Measurements from ENCODE around the gene HOPX.

The HOPX gene

GRCh38 chr4:56655627-56656345 lies 25.3 kb downstream of the HOPX start:
- Histone ChIP-seq H3K36me3 (replicated peaks; ENCODE audit: insufficient read depth, low read length) (no peaks in the 10 kb centered on the region), H4K20me1 (ENCODE audit: insufficient read depth, low read length) (no peaks in the 10 kb centered on the region), H3K27me3 (replicated peaks; ENCODE audit: insufficient read depth, low read length) (peaks cover 7% of the 10 kb centered on the region; the same call in 1 of the 2 replicates), H3K9me3 (replicated peaks; ENCODE audit: insufficient read depth, low read length) (no peaks in the 10 kb centered on the region), H3K4me3 (ENCODE audit: low read length) (peak overlapping the region; percentile 63), H3K79me2 (ENCODE audit: low read length) (no peaks in the 10 kb centered on the region), H3K9me2 (replicated peaks; ENCODE audit: insufficient read depth, low read length) (no peaks in the 10 kb centered on the region), H3K4me2 (ENCODE audit: low read depth, low read length) (peak overlapping the region; percentile 86; the same call in 1 of the 2 replicates), H3K4me1 (ENCODE audit: low read length) (peaks cover 9% of the 10 kb centered on the region), H3K9ac (ENCODE audit: low read length) (peak overlapping the region; percentile 34; the same call in 1 of the 2 replicates), H3K27ac (ENCODE audit: low read length) (no peak overlapping the region), H2AFZ (ENCODE audit: low read length) (peak overlapping the region; percentile 90), H3F3A (ENCODE audit: insufficient read depth, low read length) (no peaks in the 10 kb centered on the region)
- TF ChIP-seq EZH2 (optimal IDR thresholded peaks at IDR 0.05; ENCODE audit: low read depth, low read length), result no peak
- no peak for TF ChIP-seq EZH2phosphoT487 (IDR thresholded peaks at IDR 0.05; ENCODE audit: low read length)
- TF ChIP-seq, protein P1, sequence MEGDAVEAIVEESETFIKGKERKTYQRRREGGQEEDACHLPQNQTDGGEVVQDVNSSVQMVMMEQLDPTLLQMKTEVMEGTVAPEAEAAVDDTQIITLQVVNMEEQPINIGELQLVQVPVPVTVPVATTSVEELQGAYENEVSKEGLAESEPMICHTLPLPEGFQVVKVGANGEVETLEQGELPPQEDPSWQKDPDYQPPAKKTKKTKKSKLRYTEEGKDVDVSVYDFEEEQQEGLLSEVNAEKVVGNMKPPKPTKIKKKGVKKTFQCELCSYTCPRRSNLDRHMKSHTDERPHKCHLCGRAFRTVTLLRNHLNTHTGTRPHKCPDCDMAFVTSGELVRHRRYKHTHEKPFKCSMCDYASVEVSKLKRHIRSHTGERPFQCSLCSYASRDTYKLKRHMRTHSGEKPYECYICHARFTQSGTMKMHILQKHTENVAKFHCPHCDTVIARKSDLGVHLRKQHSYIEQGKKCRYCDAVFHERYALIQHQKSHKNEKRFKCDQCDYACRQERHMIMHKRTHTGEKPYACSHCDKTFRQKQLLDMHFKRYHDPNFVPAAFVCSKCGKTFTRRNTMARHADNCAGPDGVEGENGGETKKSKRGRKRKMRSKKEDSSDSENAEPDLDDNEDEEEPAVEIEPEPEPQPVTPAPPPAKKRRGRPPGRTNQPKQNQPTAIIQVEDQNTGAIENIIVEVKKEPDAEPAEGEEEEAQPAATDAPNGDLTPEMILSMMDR (IDR thresholded peaks at IDR 0.05; ENCODE audit: low read length), result no peak
- no peak for DNase-seq

DNA sequence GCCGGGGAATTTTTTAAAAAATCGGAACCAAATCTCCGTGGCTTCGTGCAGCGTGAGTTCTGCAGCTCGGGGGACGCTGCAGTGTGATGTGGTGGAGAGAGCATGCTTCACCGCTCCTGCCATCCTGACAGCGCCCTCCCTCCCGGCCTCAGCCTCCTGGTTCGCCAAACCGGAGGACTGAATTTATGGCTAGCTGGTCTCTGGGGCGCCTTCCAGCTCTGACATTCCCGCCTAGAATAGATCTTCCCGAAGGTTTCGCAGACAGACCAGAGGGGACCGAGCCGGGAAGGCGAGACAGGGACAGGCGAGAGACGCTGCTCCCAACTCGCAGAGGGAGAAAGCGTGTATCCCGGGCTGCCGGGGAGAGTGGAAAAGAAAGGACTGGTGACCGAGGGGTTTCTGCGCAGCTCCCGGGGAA lies 25.9 kb downstream of the HOPX start:
- Histone ChIP-seq H3K9me3 (replicated peaks; ENCODE audit: insufficient read depth, low read length) (no peaks in the 10 kb centered on the region), H2AFZ (ENCODE audit: low read length) (no peak overlapping the region), H3K27me3 (replicated peaks; ENCODE audit: insufficient read depth, low read length) (peaks cover 7% of the 10 kb centered on the region; the same call in 1 of the 2 replicates), H3K4me2 (ENCODE audit: low read depth, low read length) (peak overlapping the region; percentile 86; the same call in 1 of the 2 replicates), H3K9ac (ENCODE audit: low read length) (no peak overlapping the region), H3K9me2 (replicated peaks; ENCODE audit: insufficient read depth, low read length) (no peaks in the 10 kb centered on the region), H3K4me1 (ENCODE audit: low read length) (peaks cover 9% of the 10 kb centered on the region), H4K20me1 (ENCODE audit: insufficient read depth, low read length) (no peaks in the 10 kb centered on the region), H3K4me3 (ENCODE audit: low read length) (no peak overlapping the region), H3K36me3 (replicated peaks; ENCODE audit: insufficient read depth, low read length) (no peaks in the 10 kb centered on the region), H3K79me2 (ENCODE audit: low read length) (no peaks in the 10 kb centered on the region), H3K27ac (ENCODE audit: low read length) (no peak overlapping the region), H3F3A (ENCODE audit: insufficient read depth, low read length) (no peaks in the 10 kb centered on the region)
- no peak for DNase-seq
- TF ChIP-seq, protein P1 (IDR thresholded peaks at IDR 0.05; ENCODE audit: low read length), result no peak
- no peak for TF ChIP-seq EZH2 (optimal IDR thresholded peaks at IDR 0.05; ENCODE audit: low read depth, low read length)
- no peak for TF ChIP-seq EZH2phosphoT487 (IDR thresholded peaks at IDR 0.05; ENCODE audit: low read length)

- Histone ChIP-seq H3K4me2 (ENCODE audit: low read depth, low read length) (no peak overlapping the region), H3K4me3 (ENCODE audit: low read length) (no peak overlapping the region), H3K27me3 (replicated peaks; ENCODE audit: insufficient read depth, low read length) (peaks cover 7% of the 10 kb centered on the region; the same call in 1 of the 2 replicates), H4K20me1 (ENCODE audit: insufficient read depth, low read length) (no peaks in the 10 kb centered on the region), H3K4me1 (ENCODE audit: low read length) (peaks cover 15% of the 10 kb centered on the region), H3K79me2 (ENCODE audit: low read length) (no peaks in the 10 kb centered on the region), H3K9me3 (replicated peaks; ENCODE audit: insufficient read depth, low read length) (no peaks in the 10 kb centered on the region), H3K9me2 (replicated peaks; ENCODE audit: insufficient read depth, low read length) (no peaks in the 10 kb centered on the region), H3K36me3 (replicated peaks; ENCODE audit: insufficient read depth, low read length) (no peaks in the 10 kb centered on the region), H3K27ac (ENCODE audit: low read length) (no peak overlapping the region), H2AFZ (ENCODE audit: low read length) (no peak overlapping the region), H3F3A (ENCODE audit: insufficient read depth, low read length) (no peaks in the 10 kb centered on the region), H3K9ac (ENCODE audit: low read length) (no peak overlapping the region)
- TF ChIP-seq EZH2phosphoT487 (IDR thresholded peaks at IDR 0.05; ENCODE audit: low read length) (no peak), EZH2 (optimal IDR thresholded peaks at IDR 0.05; ENCODE audit: low read depth, low read length) (no peak)
- TF ChIP-seq, protein P1 (IDR thresholded peaks at IDR 0.05; ENCODE audit: low read length), result no peak
- no peak for DNase-seq
Observed at GRCh38 chr4:56654238-56654632, 26.9 kb downstream of the HOPX start.
